Endodermal cell (in vitro differentiated cells): Measurements from ENCODE around the gene MDC1. TPM values are rescaled to one million over a fixed set of nuclear protein-coding genes. Genes with fewer than 3 reads are reported as not detected.

ENCODE experiments used
- DNase-seq: peaks from one replicate; pipeline ENCODE4 v3.0.0-alpha.2; 2017
- H3K27ac ChIP-seq: 2 replicates; pipeline ENCODE4 v1.5.1; 2013; ENCODE audit warnings: mild to moderate bottlenecking, low read depth, low read length, moderate library complexity
- H3K27me3 ChIP-seq: 2 replicates; pipeline ENCODE4 v1.6.1; 2013; ENCODE audit warnings: mild to moderate bottlenecking, low read length, moderate library complexity; ENCODE audit not compliant: insufficient read depth, control insufficient read depth, poor library complexity, severe bottlenecking
- H3K36me3 ChIP-seq: 2 replicates; pipeline ENCODE4 v1.7.0; 2013; ENCODE audit warnings: mild to moderate bottlenecking, low read length, moderate library complexity; ENCODE audit not compliant: control insufficient read depth, insufficient read depth
- H3K4me1 ChIP-seq: one replicate; pipeline ENCODE4 v1.7.0; 2013; ENCODE audit warnings: low read length; ENCODE audit not compliant: control insufficient read depth, insufficient read depth
- H3K4me3 ChIP-seq: 2 replicates; pipeline ENCODE4 v1.5.1; 2013; ENCODE audit warnings: mild to moderate bottlenecking, low read length, moderate library complexity
- H3K9ac ChIP-seq: 2 replicates; pipeline ENCODE4 v1.6.1; 2013; ENCODE audit warnings: mild to moderate bottlenecking, low read length, moderate library complexity; ENCODE audit not compliant: poor library complexity, severe bottlenecking; ENCODE audit errors: extremely low read depth
- H3K9me3 ChIP-seq: 2 replicates; pipeline ENCODE4 v1.6.1; 2013; ENCODE audit warnings: mild to moderate bottlenecking, low read length, moderate library complexity; ENCODE audit not compliant: control insufficient read depth
- H3K27ac Mint-ChIP-seq: 2 replicates; pipeline ENCODE4 v1.8.0; 2020; ENCODE audit warnings: mixed read lengths
- H3K27me3 Mint-ChIP-seq: 2 replicates; pipeline ENCODE4 v1.8.0; 2021; ENCODE audit warnings: mild to moderate bottlenecking, mixed read lengths; ENCODE audit not compliant: insufficient read depth
- H3K36me3 Mint-ChIP-seq: 2 replicates; pipeline ENCODE4 v1.8.0; 2020; ENCODE audit warnings: low read depth, mixed read lengths
- H3K4me1 Mint-ChIP-seq: 2 replicates; pipeline ENCODE4 v1.8.0; 2020; ENCODE audit warnings: mixed read lengths
- H3K4me3 Mint-ChIP-seq: 2 replicates; pipeline ENCODE4 v1.8.0; 2020; ENCODE audit warnings: mild to moderate bottlenecking, moderate library complexity, mixed read lengths
- H3K9me3 Mint-ChIP-seq: 2 replicates; pipeline ENCODE4 v1.8.0; 2020; ENCODE audit warnings: mild to moderate bottlenecking, mixed read lengths
- WGBS, 2 experiments: methylation state at CpG; one replicate each; pipeline versions ENCODE4 v1.1.5 to v1.1.7; 2013; ENCODE audit warnings: missing lambda C conversion rate in 2 of 2, mixed read lengths in 1 of 2; ENCODE audit not compliant: insufficient coverage in 1 of 2, insufficient read length in 1 of 2; 5-methylcytosine and 5-hydroxymethylcytosine counted together
- total RNA-seq, 2 donors: library from RNA; stranded (reverse); fragmentation: NEBNext Ultra II Directional in 1 of 2; extraction: Animal tissue kit (Norgen Biotek cat#: 25700) in 1 of 2; gene quantifications; 2 replicates in 1 of 2; 3 replicates in 1 of 2; pipeline ENCODE4 v1.2.1, GENCODE V29; 2021
- TF ChIP-seq, protein P1 (sequence below): fragments of 200-600 bp; sonication (generic); conservative IDR thresholded peaks from 2 replicates; pipeline ENCODE4 v1.5.0; 2021; ENCODE audit warnings: antibody characterized with exemption, mild to moderate bottlenecking

MDC1 gene
- total RNA-seq, 2 donors from 2014 or later = 79.0 to 95.1 TPM

DNA sequence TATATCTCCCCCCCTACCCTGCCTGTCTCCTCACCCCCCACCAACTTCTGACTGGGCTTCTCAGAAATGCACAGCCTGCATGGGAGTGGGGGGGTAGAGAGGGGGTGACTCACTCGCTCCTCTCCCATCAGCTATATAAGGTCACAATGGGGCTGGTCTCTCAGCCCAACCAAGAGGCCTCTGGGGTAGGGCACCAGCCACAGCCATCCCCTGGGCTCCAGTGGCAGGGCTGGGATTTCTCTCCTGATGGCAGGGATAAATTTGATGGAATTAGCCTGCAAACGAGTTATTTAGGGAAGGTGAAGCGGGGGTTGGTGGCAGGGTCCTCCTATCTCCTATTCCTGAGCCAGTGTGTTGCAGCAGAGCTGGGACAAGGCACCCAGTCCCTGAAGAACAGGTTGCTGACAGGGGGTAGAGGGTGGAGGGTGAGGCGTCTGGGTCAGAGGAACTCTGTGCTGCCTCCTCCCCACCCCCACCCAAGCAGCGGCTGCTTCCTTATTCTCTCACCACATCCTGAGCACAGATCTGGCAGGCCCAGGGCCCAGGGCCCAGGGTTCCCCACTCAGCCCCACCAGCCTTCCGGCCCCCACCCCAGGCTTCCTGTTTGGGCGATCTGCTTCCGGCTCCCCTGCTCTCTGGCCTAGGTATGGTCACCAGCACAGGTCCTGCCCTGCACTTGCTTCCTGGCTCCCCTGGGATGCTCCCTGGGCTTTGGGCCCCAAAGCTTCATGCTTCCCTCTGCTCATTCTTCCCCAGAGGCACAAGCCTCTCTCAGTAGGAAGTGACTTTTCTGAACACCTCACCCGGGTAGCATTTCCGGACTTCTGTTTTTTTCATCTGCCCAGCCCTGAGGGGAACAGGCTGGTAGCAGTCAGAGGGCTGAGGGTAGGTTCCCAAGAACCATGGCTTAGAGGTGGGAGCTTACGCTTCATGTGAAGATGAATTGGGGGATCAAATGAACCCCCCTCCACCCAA is 34.7 kb downstream of the MDC1 start:
- Histone ChIP-seq H3K4me3 (peak overlapping the region; percentile 95), H3K27ac (no peak overlapping the region), H3K27me3 (no peaks in the 10 kb centered on the region), H3K9me3 (no peaks in the 10 kb centered on the region), H3K36me3 (peaks cover 27% of the 10 kb centered on the region), H3K9ac (peak overlapping the region; percentile 31), H3K4me1 (peaks cover 18% of the 10 kb centered on the region)
- Mint-ChIP-seq H3K4me1 (peaks cover 54% of the 10 kb centered on the region), H3K4me3 (peak overlapping the region; percentile 75), H3K36me3 (peaks cover 21% of the 10 kb centered on the region), H3K9me3 (no peaks in the 10 kb centered on the region), H3K27ac (peak overlapping the region; percentile 61), H3K27me3 (no peaks in the 10 kb centered on the region)
- DNase-seq = peak; percentile 71
- TF ChIP-seq, protein P1, sequence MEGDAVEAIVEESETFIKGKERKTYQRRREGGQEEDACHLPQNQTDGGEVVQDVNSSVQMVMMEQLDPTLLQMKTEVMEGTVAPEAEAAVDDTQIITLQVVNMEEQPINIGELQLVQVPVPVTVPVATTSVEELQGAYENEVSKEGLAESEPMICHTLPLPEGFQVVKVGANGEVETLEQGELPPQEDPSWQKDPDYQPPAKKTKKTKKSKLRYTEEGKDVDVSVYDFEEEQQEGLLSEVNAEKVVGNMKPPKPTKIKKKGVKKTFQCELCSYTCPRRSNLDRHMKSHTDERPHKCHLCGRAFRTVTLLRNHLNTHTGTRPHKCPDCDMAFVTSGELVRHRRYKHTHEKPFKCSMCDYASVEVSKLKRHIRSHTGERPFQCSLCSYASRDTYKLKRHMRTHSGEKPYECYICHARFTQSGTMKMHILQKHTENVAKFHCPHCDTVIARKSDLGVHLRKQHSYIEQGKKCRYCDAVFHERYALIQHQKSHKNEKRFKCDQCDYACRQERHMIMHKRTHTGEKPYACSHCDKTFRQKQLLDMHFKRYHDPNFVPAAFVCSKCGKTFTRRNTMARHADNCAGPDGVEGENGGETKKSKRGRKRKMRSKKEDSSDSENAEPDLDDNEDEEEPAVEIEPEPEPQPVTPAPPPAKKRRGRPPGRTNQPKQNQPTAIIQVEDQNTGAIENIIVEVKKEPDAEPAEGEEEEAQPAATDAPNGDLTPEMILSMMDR = no peak
- 24 to 42% methylated on average over 5 to 10 of the region's 11 CpGs for WGBS, 2 experiments

DNA sequence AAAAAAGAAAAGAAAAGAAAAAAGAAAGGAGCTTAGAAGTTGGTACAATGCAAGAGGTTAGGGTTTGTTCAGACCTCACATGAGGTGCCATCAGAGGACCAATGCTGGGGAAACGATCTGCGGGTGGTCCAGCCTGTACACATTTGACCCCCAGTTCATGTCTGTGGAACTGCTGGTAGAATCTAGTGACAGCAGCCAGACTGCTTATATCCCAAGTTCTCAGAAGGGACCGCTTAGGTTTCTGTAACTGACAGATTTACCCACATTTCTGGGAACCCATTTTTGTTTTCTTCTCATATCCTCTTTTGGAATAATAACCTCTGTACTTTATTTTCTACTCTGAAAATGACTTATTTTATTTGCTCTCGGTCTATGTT is 35.3 kb downstream of the MDC1 start:
- Mint-ChIP-seq H3K4me3 (peak overlapping the region; percentile 75), H3K27me3 (no peaks in the 10 kb centered on the region), H3K36me3 (peaks cover 26% of the 10 kb centered on the region), H3K9me3 (no peaks in the 10 kb centered on the region), H3K27ac (no peak overlapping the region), H3K4me1 (peaks cover 54% of the 10 kb centered on the region)
- peaks cover 18% of the 10 kb centered on the region for H3K4me1 ChIP-seq
- no peak overlapping the region for H3K27ac ChIP-seq
- no peak overlapping the region for H3K9ac ChIP-seq
- H3K27me3 ChIP-seq = no peaks in the 10 kb centered on the region
- peaks cover 34% of the 10 kb centered on the region for H3K36me3 ChIP-seq
- DNase-seq = no peak
- no peaks in the 10 kb centered on the region for H3K9me3 ChIP-seq
- WGBS, 2 experiments = 88 to 93% methylated on average over 3 to 4 of the region's 4 CpGs
- peak overlapping the region; percentile 95 for H3K4me3 ChIP-seq
- TF ChIP-seq, protein P1 = no peak

DNA sequence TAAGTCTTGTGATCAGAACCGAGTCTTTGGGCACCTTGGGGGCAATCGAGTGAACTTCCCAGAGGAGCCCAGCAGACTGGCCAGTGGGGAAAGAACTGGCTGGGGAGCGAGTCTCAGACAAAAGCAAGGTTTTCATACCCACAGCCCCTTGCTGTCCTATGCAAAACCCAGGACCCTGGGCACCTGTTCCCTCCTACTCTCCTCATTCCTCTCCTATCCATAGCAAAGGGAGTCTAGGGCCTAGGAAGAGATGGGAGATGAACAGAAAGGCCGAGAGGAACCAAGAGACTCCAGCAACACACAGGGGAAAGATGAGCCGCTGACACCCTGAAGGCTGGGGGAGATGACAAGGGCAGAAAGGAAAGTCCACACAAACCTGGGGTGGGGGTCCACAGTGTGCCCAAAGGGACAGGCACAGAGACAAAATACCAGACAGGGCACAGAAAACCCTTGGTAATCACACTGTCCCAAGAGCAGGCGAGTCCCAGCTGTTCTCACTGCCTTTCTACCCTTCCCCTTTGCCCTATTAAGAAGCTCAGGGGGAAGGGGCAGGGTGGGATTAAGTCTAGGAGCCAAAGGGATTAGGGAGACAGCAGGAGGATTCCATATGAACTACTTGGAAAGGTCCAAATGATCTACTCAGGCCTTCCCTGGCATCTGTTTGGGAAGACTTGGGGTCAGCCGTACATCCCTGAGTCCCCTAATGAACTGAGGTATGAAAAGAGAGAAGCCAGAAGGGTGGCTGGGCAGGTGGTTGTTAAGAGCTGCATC is 37.1 kb downstream of the MDC1 start:
- no peak overlapping the region for H3K4me3 Mint-ChIP-seq
- peak overlapping the region; percentile 55 for H3K27ac Mint-ChIP-seq
- H3K36me3 ChIP-seq = peaks cover 41% of the 10 kb centered on the region
- TF ChIP-seq, protein P1 = no peak
- no peaks in the 10 kb centered on the region for H3K27me3 ChIP-seq
- no peaks in the 10 kb centered on the region for H3K9me3 ChIP-seq
- peaks cover 27% of the 10 kb centered on the region for H3K36me3 Mint-ChIP-seq
- H3K4me1 ChIP-seq = peaks cover 12% of the 10 kb centered on the region
- WGBS, 2 experiments = 80 to 86% methylated on average over 5 to 7 of the region's 7 CpGs
- peaks cover 47% of the 10 kb centered on the region for H3K4me1 Mint-ChIP-seq
- H3K27ac ChIP-seq = peak overlapping the region; percentile 38
- peak overlapping the region; percentile 65 for H3K4me3 ChIP-seq
- H3K9ac ChIP-seq = no peak overlapping the region
- H3K27me3 Mint-ChIP-seq = no peaks in the 10 kb centered on the region
- no peaks in the 10 kb centered on the region for H3K9me3 Mint-ChIP-seq
- DNase-seq = no peak
